Endothelial cell of umbilical vein (primary cell): ENCODE data around the gene FUCA2.

Experiments used
- EZH2 ChIP-seq: IDR thresholded peaks from 2 replicates; pipeline ENCODE4 v1.6.1; 2012; ENCODE audit warnings: borderline replicate concordance, low read depth, mild to moderate bottlenecking, moderate library complexity, low read length, inconsistent platforms; ENCODE audit not compliant: severe bottlenecking
- MYC ChIP-seq: IDR thresholded peaks from one replicate; pipeline ENCODE4 v1.6.1; 2011; ENCODE audit warnings: mild to moderate bottlenecking, low read depth, low read length
- POLR2A ChIP-seq: IDR thresholded peaks from 2 replicates; pipeline ENCODE4 v1.6.1; 2012; ENCODE audit warnings: low read depth, mild to moderate bottlenecking, control low read depth, low read length
- POLR2AphosphoS5 ChIP-seq: IDR thresholded peaks from 2 replicates; pipeline ENCODE4 v1.6.1; 2012; ENCODE audit warnings: low read depth, mild to moderate bottlenecking, control low read depth, low read length, moderate library complexity; ENCODE audit not compliant: insufficient read depth
- TF ChIP-seq, protein P1 (sequence below), 2 donors: IDR thresholded peaks; 1 replicate in 1 of 2; 2 replicates in 1 of 2; pipeline ENCODE4 v1.5.1; 2011; ENCODE audit warnings: low read length in 2 of 2, mild to moderate bottlenecking in 2 of 2, moderate library complexity in 2 of 2, control low read depth in 1 of 2, inconsistent platforms in 1 of 2, low read depth in 1 of 2; ENCODE audit not compliant: insufficient read depth in 1 of 2; ENCODE audit errors: extremely low read depth in 1 of 2

DNA sequence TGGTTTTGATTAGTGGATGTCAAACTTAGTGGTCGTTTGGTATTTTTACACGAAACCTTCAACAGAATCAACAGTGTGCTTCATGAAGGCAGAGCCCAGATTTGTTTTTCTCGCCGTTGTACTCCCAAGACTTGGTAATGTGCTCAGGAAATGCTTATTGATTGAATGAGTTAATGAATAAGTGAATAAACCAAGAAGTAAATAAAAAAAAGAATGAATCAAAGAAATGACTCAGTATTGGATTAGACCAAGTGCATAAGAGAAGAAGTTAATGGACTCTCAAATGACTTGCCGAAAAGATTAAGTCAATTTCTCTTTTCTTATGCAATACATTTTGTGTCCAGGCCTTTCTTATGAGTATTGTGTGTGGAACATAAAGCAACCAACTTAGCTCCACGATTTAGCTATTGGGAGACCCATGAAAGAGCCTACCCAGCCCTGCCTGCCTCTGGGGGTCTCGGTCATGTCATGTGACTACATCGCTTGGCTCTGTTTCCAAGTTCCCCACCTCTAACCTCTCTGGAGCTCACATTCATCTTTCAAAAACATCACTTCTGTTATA is 10.6 kb upstream of the FUCA2 start:
- TF ChIP-seq, protein P1, sequence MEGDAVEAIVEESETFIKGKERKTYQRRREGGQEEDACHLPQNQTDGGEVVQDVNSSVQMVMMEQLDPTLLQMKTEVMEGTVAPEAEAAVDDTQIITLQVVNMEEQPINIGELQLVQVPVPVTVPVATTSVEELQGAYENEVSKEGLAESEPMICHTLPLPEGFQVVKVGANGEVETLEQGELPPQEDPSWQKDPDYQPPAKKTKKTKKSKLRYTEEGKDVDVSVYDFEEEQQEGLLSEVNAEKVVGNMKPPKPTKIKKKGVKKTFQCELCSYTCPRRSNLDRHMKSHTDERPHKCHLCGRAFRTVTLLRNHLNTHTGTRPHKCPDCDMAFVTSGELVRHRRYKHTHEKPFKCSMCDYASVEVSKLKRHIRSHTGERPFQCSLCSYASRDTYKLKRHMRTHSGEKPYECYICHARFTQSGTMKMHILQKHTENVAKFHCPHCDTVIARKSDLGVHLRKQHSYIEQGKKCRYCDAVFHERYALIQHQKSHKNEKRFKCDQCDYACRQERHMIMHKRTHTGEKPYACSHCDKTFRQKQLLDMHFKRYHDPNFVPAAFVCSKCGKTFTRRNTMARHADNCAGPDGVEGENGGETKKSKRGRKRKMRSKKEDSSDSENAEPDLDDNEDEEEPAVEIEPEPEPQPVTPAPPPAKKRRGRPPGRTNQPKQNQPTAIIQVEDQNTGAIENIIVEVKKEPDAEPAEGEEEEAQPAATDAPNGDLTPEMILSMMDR (IDR thresholded peaks at IDR 0.05; ENCODE audit: extremely low read depth in 1 of 2, insufficient read depth in 1 of 2, low read depth in 1 of 2, low read length in 2 of 2) = no peak
- TF ChIP-seq POLR2AphosphoS5 = no peak
- TF ChIP-seq EZH2 = no peak
- no peak for TF ChIP-seq POLR2A
- no peak for TF ChIP-seq MYC
